GM23248 (cell line): ENCODE data around the gene PLD1. TPM values are rescaled to one million over a fixed set of nuclear protein-coding genes. Genes with fewer than 3 reads are reported as not detected.
A peak's percentile ranks its signal among the peaks of the same experiment; 100 is the strongest.

Experiments
- DNase-seq: peaks from one replicate; pipeline ENCODE4 v3.0.0-alpha.2; 2015
- H2AFZ ChIP-seq: fragments of 200-600 bp; sonication (generic); 2 replicates; pipeline ENCODE4 v1.6.1; 2016; ENCODE audit warnings: antibody characterized with exemption
- H3F3A ChIP-seq: fragments of 200-600 bp; sonication (generic); 2 replicates; pipeline ENCODE4 v1.6.1; 2016; ENCODE audit warnings: mild to moderate bottlenecking, antibody characterized with exemption, mixed run types; ENCODE audit not compliant: insufficient read depth
- H3K27ac ChIP-seq: fragments of 200-600 bp; sonication (generic); 2 replicates; pipeline ENCODE4 v1.5.1; 2016; ENCODE audit warnings: mild to moderate bottlenecking
- H3K27me3 ChIP-seq: fragments of 200-600 bp; sonication (generic); replicated peaks from 2 replicates; pipeline ENCODE4 v1.6.1; 2016; ENCODE audit warnings: mild to moderate bottlenecking; ENCODE audit not compliant: insufficient read depth
- H3K36me3 ChIP-seq: fragments of 200-600 bp; sonication (generic); 2 replicates; pipeline ENCODE4 v1.6.1; 2016; ENCODE audit warnings: low read depth, mild to moderate bottlenecking
- H3K4me1 ChIP-seq: fragments of 200-600 bp; sonication (generic); 2 replicates; pipeline ENCODE4 v1.6.1; 2016; ENCODE audit warnings: mild to moderate bottlenecking; ENCODE audit not compliant: insufficient read depth
- H3K4me2 ChIP-seq: fragments of 200-600 bp; sonication (generic); one replicate; pipeline ENCODE4 v1.6.1; 2016; ENCODE audit warnings: mild to moderate bottlenecking; ENCODE audit not compliant: unreplicated experiment
- H3K4me3 ChIP-seq: fragments of 200-600 bp; sonication (generic); 2 replicates; pipeline ENCODE4 v1.5.1; 2016; ENCODE audit warnings: mild to moderate bottlenecking
- H3K79me2 ChIP-seq: fragments of 200-600 bp; sonication (generic); 2 replicates; pipeline ENCODE4 v1.6.1; 2016; ENCODE audit warnings: mild to moderate bottlenecking; ENCODE audit not compliant: insufficient read depth
- H3K9ac ChIP-seq: fragments of 200-600 bp; sonication (generic); 2 replicates; pipeline ENCODE4 v1.6.1; 2016; ENCODE audit warnings: mild to moderate bottlenecking
- H3K9me2 ChIP-seq: fragments of 200-600 bp; sonication (generic); 2 replicates; pipeline ENCODE4 v1.6.1; 2016; ENCODE audit warnings: mixed run types, mild to moderate bottlenecking, moderate library complexity; ENCODE audit not compliant: insufficient read depth
- H3K9me3 ChIP-seq: fragments of 200-600 bp; sonication (generic); one replicate; pipeline ENCODE4 v1.6.1; 2017; ENCODE audit warnings: low read depth
- H4K20me1 ChIP-seq: fragments of 200-600 bp; sonication (generic); 2 replicates; pipeline ENCODE4 v1.6.0; 2016; ENCODE audit not compliant: insufficient read depth
- EZH2 ChIP-seq: fragments of 200-600 bp; sonication (generic); IDR thresholded peaks from 2 replicates; pipeline ENCODE4 v1.6.1; 2018; ENCODE audit warnings: antibody characterized with exemption, mild to moderate bottlenecking; ENCODE audit not compliant: insufficient read depth, poor library complexity, severe bottlenecking
- EZH2phosphoT487 ChIP-seq: fragments of 200-600 bp; sonication (generic); IDR thresholded peaks from 2 replicates; pipeline ENCODE4 v1.6.1; 2018; ENCODE audit warnings: antibody characterized with exemption, moderate library complexity, mild to moderate bottlenecking, low read depth; ENCODE audit not compliant: insufficient read depth
- WGBS, 2 experiments: methylation state at CpG; one replicate each; pipeline ENCODE4 v1.1.6; 2015 to 2017; ENCODE audit warnings: low lambda C conversion rate in 2 of 2, low coverage in 1 of 2; ENCODE audit errors: missing lambda C conversion rate in 2 of 2; 5-methylcytosine and 5-hydroxymethylcytosine counted together
- in situ Hi-C: fragments of 300-500 bp; cut with MboI; formaldehyde crosslinking; loops from 2 replicates; pipeline ENCODE4 v1.15.0; 2020
- polyA plus RNA-seq: library from polyadenylated mRNA; unstranded; fragments of >200 nt; fragmentation: Nextera tagmentation; extraction: Ambion mirVana; gene quantifications from 2 replicates; pipeline ENCODE4 v1.2.1, GENCODE V29; 2016
- total RNA-seq: library from RNA; depleted of rRNA; stranded (reverse); fragments of >200 nt; shearing (Covaris generic); gene quantifications from 2 replicates; pipeline ENCODE4 v1.2.3, GENCODE V29; 2014

The PLD1 gene
- total and polyA plus RNA-seq, 2 experiments from 2014 or later: 3.0 to 4.6 TPM

DNA sequence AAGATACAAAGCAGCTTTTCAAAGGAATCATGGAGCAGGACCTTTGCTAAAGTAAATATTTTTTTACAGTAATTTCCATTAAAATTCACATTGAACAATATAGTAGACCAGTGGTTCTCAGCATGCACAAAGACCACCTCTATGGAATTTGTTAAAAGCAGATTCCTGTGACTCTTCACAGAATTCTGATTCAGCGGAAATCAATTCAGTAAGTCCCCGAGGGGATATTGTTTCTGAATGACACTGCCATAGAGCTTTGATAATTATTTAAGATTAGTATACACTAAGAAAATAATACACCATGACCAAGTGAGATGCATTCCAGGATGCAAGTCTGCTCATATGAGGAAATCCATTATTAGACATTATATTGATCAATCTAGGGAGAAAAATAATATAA, 188.2 kb downstream of the PLD1 start:
- H3K79me2 ChIP-seq: no peaks in the 10 kb centered on the region
- no peaks in the 10 kb centered on the region for H3K9me2 ChIP-seq
- H2AFZ ChIP-seq: no peak overlapping the region
- no peak for DNase-seq
- WGBS, 2 experiments: 77 to 84% methylated on average over 2 of the region's 2 CpGs
- no peak overlapping the region for H3K9ac ChIP-seq
- no peak overlapping the region for H3K4me2 ChIP-seq
- H3F3A ChIP-seq: no peaks in the 10 kb centered on the region
- H3K9me3 ChIP-seq: no peaks in the 10 kb centered on the region
- no peaks in the 10 kb centered on the region for H3K36me3 ChIP-seq
- no peaks in the 10 kb centered on the region for H4K20me1 ChIP-seq
- H3K27me3 ChIP-seq: no peaks in the 10 kb centered on the region
- TF ChIP-seq EZH2phosphoT487: no peak
- no peak for TF ChIP-seq EZH2
- peaks cover 6% of the 10 kb centered on the region; the same call in 1 of the 2 replicates for H3K4me1 ChIP-seq
- H3K27ac ChIP-seq: no peak overlapping the region
- H3K4me3 ChIP-seq: no peak overlapping the region
- in situ Hi-C loops: no loop called here

DNA sequence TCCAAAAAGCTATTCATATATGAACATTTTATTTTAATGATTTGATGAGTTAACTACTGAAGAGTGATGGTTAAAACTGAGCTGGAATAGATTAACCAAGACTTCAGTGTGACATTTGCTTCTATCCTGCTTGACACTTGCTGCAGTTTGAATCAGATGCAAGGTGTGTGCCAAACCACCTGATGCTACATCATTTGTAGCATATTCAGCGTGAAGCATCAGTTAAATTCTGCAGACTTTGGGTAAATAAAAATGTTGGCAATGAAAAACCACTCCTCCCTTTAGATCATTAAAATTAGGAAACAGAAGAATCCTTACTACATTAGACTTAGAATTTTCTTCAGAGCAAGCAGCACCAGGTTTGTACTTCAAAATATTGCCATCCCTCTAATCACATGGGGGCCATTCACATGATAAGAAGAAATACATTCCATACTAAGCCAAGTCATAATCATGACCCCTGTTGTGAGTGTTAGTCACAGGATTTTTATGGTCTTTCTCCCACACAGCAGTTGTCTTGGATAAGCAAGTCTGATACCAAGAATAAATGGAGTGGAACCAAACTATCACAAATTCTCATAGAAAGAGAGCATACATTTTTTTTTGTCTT, 189.4 kb downstream of the PLD1 start:
- DNase-seq: peak; percentile 35

DNA sequence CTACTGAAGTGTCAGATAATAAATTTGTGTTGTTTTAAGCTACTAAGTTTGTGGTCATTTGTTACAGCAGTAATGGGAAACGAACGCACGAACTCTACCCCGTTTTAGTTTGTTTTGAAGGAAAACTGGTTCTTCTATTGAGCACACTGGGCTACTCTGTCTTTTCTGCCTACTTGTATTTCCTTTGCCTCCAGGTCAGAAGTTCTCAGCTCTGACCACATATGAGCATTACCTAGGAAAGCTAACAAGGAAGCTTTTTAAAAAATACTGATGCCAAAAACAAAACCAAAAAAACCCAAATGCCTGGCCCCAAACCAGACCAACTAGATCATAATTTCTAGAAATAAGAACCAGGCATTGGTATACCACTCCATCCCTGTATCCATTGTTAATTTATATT, 193.5 kb downstream of the PLD1 start:
- Histone ChIP-seq H3K4me1 (peaks cover 6% of the 10 kb centered on the region; the same call in 1 of the 2 replicates), H3K27me3 (no peaks in the 10 kb centered on the region), H3K4me3 (no peak overlapping the region), H2AFZ (no peak overlapping the region), H4K20me1 (no peaks in the 10 kb centered on the region), H3K9me3 (no peaks in the 10 kb centered on the region), H3F3A (no peaks in the 10 kb centered on the region), H3K27ac (no peak overlapping the region), H3K36me3 (no peaks in the 10 kb centered on the region), H3K79me2 (no peaks in the 10 kb centered on the region), H3K9me2 (no peaks in the 10 kb centered on the region), H3K4me2 (no peak overlapping the region), H3K9ac (no peak overlapping the region)
- WGBS, 2 experiments: 93 to 96% methylated on average over 4 of the region's 4 CpGs
- in situ Hi-C loops: no loop called here
- DNase-seq: no peak
- TF ChIP-seq EZH2: no peak
- TF ChIP-seq EZH2phosphoT487: no peak

More for the DNA sequence above, 189.4 kb downstream of the PLD1 start:
- H3K9ac ChIP-seq: no peak overlapping the region
- TF ChIP-seq EZH2phosphoT487 (no peak), EZH2 (no peak)
- no peaks in the 10 kb centered on the region for H3K36me3 ChIP-seq
- H3K9me3 ChIP-seq: no peaks in the 10 kb centered on the region
- no peak overlapping the region for H3K4me3 ChIP-seq
- H3K79me2 ChIP-seq: no peaks in the 10 kb centered on the region
- H3K4me1 ChIP-seq: peaks cover 6% of the 10 kb centered on the region; the same call in 1 of the 2 replicates
- in situ Hi-C loops: no loop called here
- 86 to 91% methylated on average over 1 of the region's 1 CpG for WGBS, 2 experiments
- H3K9me2 ChIP-seq: no peaks in the 10 kb centered on the region
- no peak overlapping the region for H3K27ac ChIP-seq
- H3K4me2 ChIP-seq: no peak overlapping the region
- H4K20me1 ChIP-seq: no peaks in the 10 kb centered on the region
- H3K27me3 ChIP-seq: no peaks in the 10 kb centered on the region
- no peak overlapping the region for H2AFZ ChIP-seq
- no peaks in the 10 kb centered on the region for H3F3A ChIP-seq

DNA sequence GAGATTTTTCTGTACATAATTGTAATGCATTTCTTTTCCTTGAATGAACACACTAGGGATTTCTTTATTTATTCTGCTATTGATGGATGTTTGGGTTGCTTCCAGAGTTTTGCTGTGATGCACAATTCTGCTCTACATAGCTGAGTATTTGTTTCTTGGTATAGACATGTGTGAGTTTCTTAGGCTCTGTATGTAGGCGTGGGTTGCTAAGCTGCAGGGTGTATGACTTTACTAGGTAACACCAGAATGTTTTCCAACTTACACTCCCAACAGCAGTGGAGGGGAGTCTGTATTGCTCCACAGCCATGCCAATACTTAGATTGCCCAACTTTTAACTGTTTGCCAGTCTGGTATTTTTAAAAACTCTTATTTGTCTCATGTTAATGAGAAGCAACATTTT, 194.6 kb downstream of the PLD1 start:
- Histone ChIP-seq H3K4me1 (no peaks in the 10 kb centered on the region; the same call in 1 of the 2 replicates), H3K9me2 (no peaks in the 10 kb centered on the region), H3K27ac (no peak overlapping the region), H4K20me1 (no peaks in the 10 kb centered on the region), H3K79me2 (no peaks in the 10 kb centered on the region), H3K27me3 (no peaks in the 10 kb centered on the region), H3K36me3 (no peaks in the 10 kb centered on the region), H2AFZ (no peak overlapping the region), H3K4me2 (no peak overlapping the region), H3K9ac (no peak overlapping the region), H3K9me3 (no peaks in the 10 kb centered on the region), H3F3A (no peaks in the 10 kb centered on the region), H3K4me3 (no peak overlapping the region)
- in situ Hi-C loops: no loop called here
- WGBS, 2 experiments: 48 to 84% methylated on average over 1 of the region's 1 CpG
- TF ChIP-seq EZH2 (no peak), EZH2phosphoT487 (no peak)
- peak; percentile 64 for DNase-seq

DNA sequence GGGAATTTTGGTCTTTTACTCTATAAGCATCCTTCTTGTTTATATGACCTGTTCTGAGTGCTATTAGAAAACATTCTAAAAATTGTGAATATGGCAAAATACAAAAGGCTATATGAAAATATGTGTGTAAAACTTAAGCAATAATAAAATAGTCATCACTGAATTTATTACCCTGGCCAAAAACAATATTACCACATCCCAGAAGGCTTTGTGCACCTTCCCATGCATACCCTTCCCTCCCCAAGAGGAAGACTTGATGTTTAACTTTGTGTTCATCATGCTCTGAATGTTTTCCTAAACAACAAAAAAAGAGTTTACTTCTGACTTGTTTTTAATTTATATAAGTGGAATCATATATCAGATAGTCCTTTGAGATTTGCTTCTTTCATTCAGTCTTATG, 195.0 kb downstream of the PLD1 start:
- no peaks in the 10 kb centered on the region for H3K79me2 ChIP-seq
- no peak overlapping the region for H2AFZ ChIP-seq
- H4K20me1 ChIP-seq: no peaks in the 10 kb centered on the region
- H3K36me3 ChIP-seq: no peaks in the 10 kb centered on the region
- no peaks in the 10 kb centered on the region for H3K4me1 ChIP-seq
- H3K27ac ChIP-seq: no peak overlapping the region
- H3K27me3 ChIP-seq: no peaks in the 10 kb centered on the region
- no peak for TF ChIP-seq EZH2
- no peak for TF ChIP-seq EZH2phosphoT487
- no peaks in the 10 kb centered on the region for H3K9me2 ChIP-seq
- H3K9me3 ChIP-seq: no peaks in the 10 kb centered on the region
- H3K4me2 ChIP-seq: no peak overlapping the region
- no peak for DNase-seq
- H3K4me3 ChIP-seq: no peak overlapping the region
- no peak overlapping the region for H3K9ac ChIP-seq
- in situ Hi-C loops: no loop called here
- H3F3A ChIP-seq: no peaks in the 10 kb centered on the region
